Measurements from ENCODE around the gene GCN1.

GCN1 gene

DNA sequence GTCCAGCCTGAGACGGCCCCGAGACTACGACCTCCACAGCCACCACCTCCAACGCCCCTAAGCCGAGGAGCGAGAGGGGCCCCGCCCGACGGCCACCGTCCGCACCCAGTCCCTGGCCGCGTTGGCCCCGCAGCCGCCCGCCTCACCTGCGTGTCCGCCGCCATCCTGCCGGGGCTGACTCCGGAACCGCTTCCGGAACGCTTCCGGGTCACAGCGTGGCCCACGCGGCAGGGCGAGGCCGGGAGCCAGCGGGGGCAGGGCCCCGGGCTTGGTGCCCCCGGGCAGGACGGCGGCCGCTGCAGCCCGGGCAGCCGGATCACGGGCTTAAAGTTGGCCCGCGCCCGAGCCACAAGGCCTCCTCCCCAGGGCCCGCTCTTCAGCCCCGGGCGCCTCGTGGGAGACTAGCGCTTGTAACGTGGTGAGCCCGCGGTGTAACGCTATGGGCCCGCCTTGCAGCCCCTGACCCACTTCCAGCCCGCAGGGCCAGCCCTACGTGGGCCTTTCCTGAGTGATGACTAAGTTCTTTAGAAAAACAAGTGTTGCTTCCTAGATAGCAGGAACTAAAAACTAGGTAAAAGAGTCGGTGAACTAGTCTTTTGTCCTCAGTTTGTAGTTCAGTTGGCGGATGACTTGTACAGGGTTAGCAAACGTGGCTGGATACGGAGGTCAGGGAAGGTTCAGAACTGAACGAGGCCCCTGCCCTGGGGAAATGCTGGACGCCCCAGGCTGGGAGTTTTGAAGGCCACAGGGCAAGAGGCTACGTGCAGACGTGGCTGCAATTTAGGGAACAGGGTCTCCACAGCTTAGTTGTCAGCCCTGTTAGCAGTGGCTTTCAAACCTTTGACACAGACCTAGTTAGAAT lies at the start of gene GCN1:
Gene GCN1 (minus strand): TSS at position 182 of the 862 bp plus-strand sequence. CDS start 18 bp downstream, at position 164.
- Histone ChIP-seq H3K9ac (ENCODE audit: low read length) (peak within 1 kb of the TSS; percentile 95), H3K9me3 (ENCODE audit: control insufficient read depth, insufficient read depth, low read depth, low read length) (no peaks in the 10 kb centered on the region), H3K4me3 (ENCODE audit: low read depth, low read length) (peak within 1 kb of the TSS; percentile 97), H3K27ac (ENCODE audit: low read depth, low read length) (peak within 1 kb of the TSS; percentile 92), H3K36me3 (ENCODE audit: control insufficient read depth, insufficient read depth, low read length) (peaks cover 58% of the 10 kb centered on the region), H3K27me3 (ENCODE audit: control insufficient read depth, insufficient read depth, low read length) (no peaks in the 10 kb centered on the region), H3K4me1 (ENCODE audit: control insufficient read depth, insufficient read depth, low read length) (peaks cover 4% of the 10 kb centered on the region; the same call in 1 of the 2 replicates)

DNA sequence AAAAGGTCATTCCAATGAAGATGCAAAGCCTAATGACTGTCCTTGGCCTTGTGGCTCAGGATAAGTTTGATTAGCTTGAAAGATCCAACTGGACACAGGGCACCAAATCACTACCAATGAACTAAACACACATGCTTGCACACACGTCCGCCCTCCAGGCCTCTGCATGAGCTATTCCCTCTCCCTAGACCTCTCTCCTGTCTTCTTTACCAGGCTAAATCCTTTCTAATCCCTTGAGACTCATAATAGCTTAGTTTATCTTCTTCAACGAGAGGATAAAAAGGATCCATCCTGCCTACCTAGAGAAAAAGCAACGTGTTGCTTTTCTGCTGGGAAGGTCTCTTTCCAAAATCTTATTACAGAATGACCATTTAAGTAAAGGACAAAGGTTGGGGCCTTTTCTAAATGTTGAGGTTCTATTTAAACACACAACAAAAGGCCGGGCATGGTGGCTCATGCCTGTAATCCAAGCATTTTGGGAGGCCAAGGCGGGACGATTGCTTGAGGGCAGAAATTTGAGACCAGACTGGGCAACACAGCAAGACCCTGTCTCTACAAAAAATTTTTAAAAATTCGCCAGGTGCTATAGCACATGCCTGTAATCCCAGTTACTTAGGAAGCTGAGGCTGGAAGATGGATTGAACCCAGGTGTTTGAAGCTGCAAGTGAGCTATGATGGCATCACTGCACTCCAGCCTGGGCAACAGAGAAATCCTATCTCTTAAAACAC lies 48.6 kb upstream of the GCN1 start:
- peaks cover 2% of the 10 kb centered on the region; the same call in 1 of the 2 replicates for H3K36me3 ChIP-seq (ENCODE audit: control insufficient read depth, insufficient read depth, low read length)
- H3K9ac ChIP-seq (ENCODE audit: low read length): no peak overlapping the region
- H3K27ac ChIP-seq (ENCODE audit: low read depth, low read length): no peak overlapping the region
- H3K27me3 ChIP-seq (ENCODE audit: control insufficient read depth, insufficient read depth, low read length): no peaks in the 10 kb centered on the region
- no peak overlapping the region for H3K4me3 ChIP-seq (ENCODE audit: low read depth, low read length)
- peaks cover 68% of the 10 kb centered on the region for H3K4me1 ChIP-seq (ENCODE audit: control insufficient read depth, insufficient read depth, low read length)
- no peaks in the 10 kb centered on the region for H3K9me3 ChIP-seq (ENCODE audit: control insufficient read depth, insufficient read depth, low read depth, low read length)

GRCh38 chr12:120242275-120242799 lies 47.8 kb upstream of the GCN1 start:
- no peaks in the 10 kb centered on the region for H3K27me3 ChIP-seq (ENCODE audit: control insufficient read depth, insufficient read depth, low read length)
- no peaks in the 10 kb centered on the region for H3K9me3 ChIP-seq (ENCODE audit: control insufficient read depth, insufficient read depth, low read depth, low read length)
- H3K36me3 ChIP-seq (ENCODE audit: control insufficient read depth, insufficient read depth, low read length): peaks cover 2% of the 10 kb centered on the region; the same call in 1 of the 2 replicates
- H3K4me1 ChIP-seq (ENCODE audit: control insufficient read depth, insufficient read depth, low read length): peaks cover 66% of the 10 kb centered on the region
- 0 out of 2 replicates have a peak overlapping the region, but pooled peaks have one; percentile 26 for H3K27ac ChIP-seq (ENCODE audit: low read depth, low read length)
- H3K9ac ChIP-seq (ENCODE audit: low read length): no peak overlapping the region
- H3K4me3 ChIP-seq (ENCODE audit: low read depth, low read length): no peak overlapping the region

GRCh38 chr12:120241561-120242274 lies 47.2 kb upstream of the GCN1 start:
- H3K4me1 ChIP-seq (ENCODE audit: control insufficient read depth, insufficient read depth, low read length): peaks cover 63% of the 10 kb centered on the region
- no peak overlapping the region for H3K4me3 ChIP-seq (ENCODE audit: low read depth, low read length)
- no peaks in the 10 kb centered on the region for H3K27me3 ChIP-seq (ENCODE audit: control insufficient read depth, insufficient read depth, low read length)
- no peak overlapping the region for H3K9ac ChIP-seq (ENCODE audit: low read length)
- no peak overlapping the region for H3K27ac ChIP-seq (ENCODE audit: low read depth, low read length)
- no peaks in the 10 kb centered on the region for H3K9me3 ChIP-seq (ENCODE audit: control insufficient read depth, insufficient read depth, low read depth, low read length)
- no peaks in the 10 kb centered on the region; the same call in 1 of the 2 replicates for H3K36me3 ChIP-seq (ENCODE audit: control insufficient read depth, insufficient read depth, low read length)

DNA sequence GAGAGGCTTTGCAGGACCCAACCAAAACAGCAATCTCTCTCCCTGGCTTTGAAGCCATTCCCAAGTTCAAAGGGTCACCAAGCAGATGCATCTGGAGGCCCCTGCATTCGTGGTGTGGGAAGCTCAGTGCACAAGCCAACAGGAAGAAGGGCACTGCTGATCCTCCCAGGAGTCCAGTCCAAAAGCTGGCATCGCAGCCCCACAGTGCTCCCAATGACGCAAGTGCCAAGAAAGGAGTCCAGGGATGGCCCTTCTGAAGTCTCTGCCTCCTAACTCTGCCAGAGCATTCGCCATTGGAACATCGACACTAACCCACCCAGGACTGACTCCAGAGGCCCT lies 45.9 kb upstream of the GCN1 start:
- Histone ChIP-seq H3K4me3 (ENCODE audit: low read depth, low read length) (no peak overlapping the region), H3K9me3 (ENCODE audit: control insufficient read depth, insufficient read depth, low read depth, low read length) (no peaks in the 10 kb centered on the region), H3K27ac (ENCODE audit: low read depth, low read length) (no peak overlapping the region), H3K4me1 (ENCODE audit: control insufficient read depth, insufficient read depth, low read length) (peaks cover 68% of the 10 kb centered on the region), H3K27me3 (ENCODE audit: control insufficient read depth, insufficient read depth, low read length) (no peaks in the 10 kb centered on the region), H3K36me3 (ENCODE audit: control insufficient read depth, insufficient read depth, low read length) (no peaks in the 10 kb centered on the region; the same call in 1 of the 2 replicates), H3K9ac (ENCODE audit: low read length) (no peak overlapping the region)

GRCh38 chr12:120239776-120240494 lies 45.4 kb upstream of the GCN1 start:
- Histone ChIP-seq H3K9me3 (ENCODE audit: control insufficient read depth, insufficient read depth, low read depth, low read length) (no peaks in the 10 kb centered on the region), H3K4me1 (ENCODE audit: control insufficient read depth, insufficient read depth, low read length) (peaks cover 69% of the 10 kb centered on the region), H3K9ac (ENCODE audit: low read length) (no peak overlapping the region)

GRCh38 chr12:120238839-120239445 lies 44.4 kb upstream of the GCN1 start:
- peaks cover 76% of the 10 kb centered on the region for H3K4me1 ChIP-seq (ENCODE audit: control insufficient read depth, insufficient read depth, low read length)
- H3K36me3 ChIP-seq (ENCODE audit: control insufficient read depth, insufficient read depth, low read length): no peaks in the 10 kb centered on the region; the same call in 1 of the 2 replicates
- H3K27ac ChIP-seq (ENCODE audit: low read depth, low read length): no peak overlapping the region
- H3K9me3 ChIP-seq (ENCODE audit: control insufficient read depth, insufficient read depth, low read depth, low read length): no peaks in the 10 kb centered on the region
- no peak overlapping the region for H3K4me3 ChIP-seq (ENCODE audit: low read depth, low read length)
- no peak overlapping the region for H3K9ac ChIP-seq (ENCODE audit: low read length)
- H3K27me3 ChIP-seq (ENCODE audit: control insufficient read depth, insufficient read depth, low read length): no peaks in the 10 kb centered on the region

More at GRCh38 chr12:120239776-120240494, 45.4 kb upstream of the GCN1 start:
- H3K27me3 ChIP-seq (ENCODE audit: control insufficient read depth, insufficient read depth, low read length): no peaks in the 10 kb centered on the region
- H3K27ac ChIP-seq (ENCODE audit: low read depth, low read length): no peak overlapping the region
- no peak overlapping the region for H3K4me3 ChIP-seq (ENCODE audit: low read depth, low read length)
- no peaks in the 10 kb centered on the region; the same call in 1 of the 2 replicates for H3K36me3 ChIP-seq (ENCODE audit: control insufficient read depth, insufficient read depth, low read length)

DNA sequence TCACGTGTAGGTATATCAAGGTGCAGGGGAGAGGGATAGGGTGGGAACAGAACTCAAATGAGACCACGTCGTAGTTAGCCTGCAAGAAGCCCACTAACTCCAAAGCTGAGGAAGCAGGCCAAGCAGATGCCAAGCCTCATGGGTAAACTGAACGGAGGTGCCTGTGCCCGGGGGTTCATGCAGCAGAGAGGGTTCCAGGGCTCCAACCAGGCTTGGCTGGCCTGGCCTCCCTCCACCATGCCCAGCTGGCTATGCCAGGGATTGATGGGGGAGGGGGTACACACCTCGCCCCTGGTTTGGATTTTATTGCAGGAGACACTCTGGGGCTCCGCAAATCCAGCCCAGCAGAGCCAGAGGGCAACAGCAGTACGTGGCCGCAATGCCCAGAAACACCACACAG lies 43.7 kb upstream of the GCN1 start:
- no peaks in the 10 kb centered on the region for H3K27me3 ChIP-seq (ENCODE audit: control insufficient read depth, insufficient read depth, low read length)
- no peaks in the 10 kb centered on the region for H3K9me3 ChIP-seq (ENCODE audit: control insufficient read depth, insufficient read depth, low read depth, low read length)
- H3K36me3 ChIP-seq (ENCODE audit: control insufficient read depth, insufficient read depth, low read length): no peaks in the 10 kb centered on the region; the same call in 1 of the 2 replicates
- H3K9ac ChIP-seq (ENCODE audit: low read length): no peak overlapping the region
- no peak overlapping the region for H3K4me3 ChIP-seq (ENCODE audit: low read depth, low read length)
- H3K27ac ChIP-seq (ENCODE audit: low read depth, low read length): no peak overlapping the region
- H3K4me1 ChIP-seq (ENCODE audit: control insufficient read depth, insufficient read depth, low read length): peaks cover 80% of the 10 kb centered on the region

- Histone ChIP-seq H3K27ac (ENCODE audit: low read depth, low read length) (no peak overlapping the region), H3K4me3 (ENCODE audit: low read depth, low read length) (no peak overlapping the region), H3K9ac (ENCODE audit: low read length) (no peak overlapping the region), H3K4me1 (ENCODE audit: control insufficient read depth, insufficient read depth, low read length) (peaks cover 80% of the 10 kb centered on the region), H3K9me3 (ENCODE audit: control insufficient read depth, insufficient read depth, low read depth, low read length) (no peaks in the 10 kb centered on the region), H3K36me3 (ENCODE audit: control insufficient read depth, insufficient read depth, low read length) (no peaks in the 10 kb centered on the region), H3K27me3 (ENCODE audit: control insufficient read depth, insufficient read depth, low read length) (no peaks in the 10 kb centered on the region)
These were observed 43.1 kb upstream of the GCN1 start for GRCh38 chr12:120237360-120238171.
